Panc1 (cell line): ENCODE data around the gene SCRN2.

Experiments
- CTCF ChIP-seq: fragments of 450-650 bp; IDR thresholded peaks from 2 replicates; pipeline ENCODE4 v1.5.1; 2017; ENCODE audit warnings: mild to moderate bottlenecking
- POLR2AphosphoS5 ChIP-seq: IDR thresholded peaks from 2 replicates; pipeline ENCODE4 v1.6.1; 2012; ENCODE audit warnings: mild to moderate bottlenecking, low read depth, low read length, moderate library complexity
- REST ChIP-seq, 2 experiments: IDR thresholded peaks; 2 replicates each; pipeline ENCODE4 v1.6.1; 2011 to 2012; ENCODE audit warnings: low read depth in 2 of 2, control low read depth in 1 of 2, low read length in 1 of 2, mild to moderate bottlenecking in 1 of 2, moderate library complexity in 1 of 2; ENCODE audit not compliant: insufficient read depth in 1 of 2
- SIN3A ChIP-seq: IDR thresholded peaks from 2 replicates; pipeline ENCODE4 v1.6.1; 2012; ENCODE audit warnings: low read depth, mild to moderate bottlenecking, low read length, moderate library complexity, borderline replicate concordance; ENCODE audit not compliant: insufficient read depth

- TF ChIP-seq CTCF (no peak), REST (IDR thresholded peaks at IDR 0.05; ENCODE audit: insufficient read depth in 1 of 2, low read depth in 2 of 2, low read length in 1 of 2) (no peak), POLR2AphosphoS5 (no peak), SIN3A (no peak)
Observed at GRCh38 chr17:47812146-47812920, 28.7 kb downstream of the SCRN2 start.
